SK-N-SH treated with all-trans-retinoic acid at 6 μM for 48 hours (cell line): ENCODE data around the gene NTN3.

ENCODE experiments used
- ATAC-seq: fragments of 200-7000 bp; cut with Tn5 transposase; 3 replicates; pipeline ENCODE4 v1.9.1; 2020; ENCODE audit warnings: mild to moderate bottlenecking, moderate library complexity
- CREB5 ChIP-seq: fragments of 250-450 bp; sonication (Bioruptor Pico); IDR thresholded peaks from 2 replicates; pipeline ENCODE4 v1.5.1; 2020; ENCODE audit warnings: low read depth, mild to moderate bottlenecking, moderate library complexity
- CSDC2 ChIP-seq: fragments of 250-450 bp; sonication (Bioruptor Pico); IDR thresholded peaks from 2 replicates; pipeline ENCODE4 v1.5.0; 2020; ENCODE audit warnings: mild to moderate bottlenecking, moderate library complexity
- CSRNP3 ChIP-seq: fragments of 250-450 bp; sonication (Bioruptor Pico); IDR thresholded peaks from 2 replicates; pipeline ENCODE4 v1.5.1; 2021; ENCODE audit warnings: mild to moderate bottlenecking, moderate library complexity
- ESRRG ChIP-seq: fragments of 250-450 bp; sonication (Bioruptor Pico); IDR thresholded peaks from 2 replicates; pipeline ENCODE4 v1.6.1; 2021; ENCODE audit warnings: mild to moderate bottlenecking
- GLIS3 ChIP-seq: fragments of 250-450 bp; sonication (Bioruptor Pico); IDR thresholded peaks from 2 replicates; pipeline ENCODE4 v1.5.0; 2020; ENCODE audit warnings: mild to moderate bottlenecking, moderate library complexity
- ISL1 ChIP-seq: fragments of 250-450 bp; sonication (Bioruptor Pico); IDR thresholded peaks from 2 replicates; pipeline ENCODE4 v2.1.2; 2022; ENCODE audit warnings: mild to moderate bottlenecking, moderate library complexity
- OSR1 ChIP-seq: fragments of 250-450 bp; sonication (Bioruptor Pico); IDR thresholded peaks from 2 replicates; pipeline ENCODE4 v1.8.0; 2022; ENCODE audit warnings: moderate library complexity, mild to moderate bottlenecking, inconsistent platforms
- PPARA ChIP-seq: fragments of 250-450 bp; sonication (Bioruptor Pico); IDR thresholded peaks from 2 replicates; pipeline ENCODE4 v1.5.0; 2020; ENCODE audit warnings: mild to moderate bottlenecking, borderline replicate concordance
- RARB ChIP-seq: fragments of 250-450 bp; sonication (Bioruptor Pico); IDR thresholded peaks from 2 replicates; pipeline ENCODE4 v1.8.0; 2021; ENCODE audit warnings: mild to moderate bottlenecking, moderate library complexity
- SNAI2 ChIP-seq: fragments of 250-450 bp; sonication (Bioruptor Pico); IDR thresholded peaks from 2 replicates; pipeline ENCODE4 v1.5.0; 2020; ENCODE audit warnings: mild to moderate bottlenecking, moderate library complexity
- TOX ChIP-seq: fragments of 250-450 bp; sonication (Bioruptor Pico); IDR thresholded peaks from 2 replicates; pipeline ENCODE4 v1.8.0; 2021; ENCODE audit warnings: mild to moderate bottlenecking, moderate library complexity, borderline replicate concordance
- TSHZ2 ChIP-seq: fragments of 250-450 bp; sonication (Bioruptor Pico); IDR thresholded peaks from 2 replicates; pipeline ENCODE4 v1.5.0; 2020; ENCODE audit warnings: mild to moderate bottlenecking, moderate library complexity
- ZC3H10 ChIP-seq: fragments of 250-450 bp; sonication (Bioruptor Pico); IDR thresholded peaks from 2 replicates; pipeline ENCODE4 v1.5.1; 2021; ENCODE audit warnings: mild to moderate bottlenecking, moderate library complexity
- ZFP3 ChIP-seq: fragments of 250-450 bp; sonication (Bioruptor Pico); IDR thresholded peaks from 2 replicates; pipeline ENCODE4 v1.5.0; 2020; ENCODE audit warnings: mild to moderate bottlenecking, moderate library complexity
- ZNF565 ChIP-seq: fragments of 450-650 bp; formaldehyde crosslinking; conservative IDR thresholded peaks from 2 replicates; pipeline ENCODE4 v1.5.0; 2020; ENCODE audit warnings: low read depth, mild to moderate bottlenecking, moderate library complexity
- ZNF70 ChIP-seq: fragments of 450-650 bp; formaldehyde crosslinking; IDR thresholded peaks from 2 replicates; pipeline ENCODE4 v1.5.0; 2020; ENCODE audit warnings: mild to moderate bottlenecking, moderate library complexity
- ZNF8 ChIP-seq: fragments of 450-650 bp; formaldehyde crosslinking; IDR thresholded peaks from 2 replicates; pipeline ENCODE4 v1.5.0; 2020; ENCODE audit warnings: mild to moderate bottlenecking, moderate library complexity
- TF ChIP-seq, protein P1 (sequence below): fragments of 250-450 bp; sonication (Bioruptor Pico); IDR thresholded peaks from 2 replicates; pipeline ENCODE4 v1.8.0; 2021; ENCODE audit warnings: low read depth, mild to moderate bottlenecking, moderate library complexity, borderline replicate concordance

NTN3 gene

DNA sequence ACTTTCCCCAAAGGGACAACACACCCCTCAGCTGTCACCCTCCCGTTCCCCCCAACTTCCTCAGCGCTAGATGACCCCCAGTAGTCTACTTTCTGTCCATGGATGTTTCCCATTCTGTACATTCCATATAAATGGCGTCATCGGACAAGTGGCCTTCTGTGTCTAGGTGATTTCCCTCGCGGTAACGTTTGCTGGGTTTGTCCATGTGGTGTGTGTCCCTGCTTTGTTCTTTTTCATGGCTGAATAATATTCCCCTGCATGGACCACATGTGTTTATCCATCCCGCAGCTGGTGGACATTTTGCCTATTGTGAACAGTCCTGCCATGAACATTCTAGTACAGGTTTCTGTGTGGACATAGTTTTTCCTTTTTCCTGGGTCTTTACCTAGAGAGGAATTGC lies 18.4 kb upstream of the NTN3 start:
- no peak for ATAC-seq
- TF ChIP-seq ZC3H10 (CRISPR knock-in tag) (no peak), RARB (CRISPR knock-in tag) (no peak), ZNF70 (CRISPR knock-in tag) (no peak), OSR1 (CRISPR knock-in tag) (no peak), CREB5 (CRISPR knock-in tag) (no peak), TOX (no peak)

- ATAC-seq, result no peak
- no peak for TF ChIP-seq ZNF565
- TF ChIP-seq TSHZ2 (CRISPR knock-in tag), result no peak
- no peak for TF ChIP-seq CREB5 (CRISPR knock-in tag)
- TF ChIP-seq ZC3H10 (CRISPR knock-in tag), result no peak
- TF ChIP-seq SNAI2, result no peak
- TF ChIP-seq ESRRG (CRISPR knock-in tag), result no peak
Measured at GRCh38 chr16:2455081-2455845, 15.8 kb upstream of the NTN3 start.

GRCh38 chr16:2456551-2457153 lies 14.4 kb upstream of the NTN3 start:
- no peak for TF ChIP-seq CSDC2 (CRISPR knock-in tag)
- TF ChIP-seq TSHZ2 (CRISPR knock-in tag), result no peak
- TF ChIP-seq OSR1 (CRISPR knock-in tag), result no peak
- TF ChIP-seq PPARA (CRISPR knock-in tag), result no peak
- no peak for TF ChIP-seq ZNF8
- TF ChIP-seq ZNF70 (CRISPR knock-in tag), result no peak
- TF ChIP-seq ZFP3 (CRISPR knock-in tag), result no peak
- TF ChIP-seq ISL1, result no peak
- no peak for ATAC-seq

DNA sequence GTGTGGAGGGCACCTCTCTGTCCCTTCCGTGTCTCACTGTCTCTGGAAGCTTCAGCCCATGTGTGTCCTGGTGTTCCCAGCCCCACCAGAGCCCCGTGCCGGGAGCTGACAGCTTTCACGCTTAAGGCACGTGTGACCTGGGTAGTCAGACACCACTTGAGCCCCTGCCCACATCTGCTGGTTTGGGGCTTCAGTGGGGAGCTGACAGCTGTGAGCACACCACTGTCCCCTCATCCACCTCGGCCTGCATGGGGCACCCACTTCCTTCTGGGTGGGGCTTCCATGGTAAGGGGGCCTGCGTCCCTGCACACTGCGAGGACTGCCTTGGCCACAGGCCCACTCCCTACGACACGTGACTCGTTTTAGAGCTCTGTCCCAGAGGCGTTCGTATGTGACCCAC lies 13.8 kb upstream of the NTN3 start:
- ATAC-seq, result no peak
- TF ChIP-seq CSRNP3 (no peak), CREB5 (CRISPR knock-in tag) (no peak), PPARA (CRISPR knock-in tag) (no peak), ZC3H10 (CRISPR knock-in tag) (no peak), ZFP3 (CRISPR knock-in tag) (no peak), GLIS3 (no peak), TSHZ2 (CRISPR knock-in tag) (no peak), CSDC2 (CRISPR knock-in tag) (no peak), RARB (CRISPR knock-in tag) (no peak)
- TF ChIP-seq, protein P1, sequence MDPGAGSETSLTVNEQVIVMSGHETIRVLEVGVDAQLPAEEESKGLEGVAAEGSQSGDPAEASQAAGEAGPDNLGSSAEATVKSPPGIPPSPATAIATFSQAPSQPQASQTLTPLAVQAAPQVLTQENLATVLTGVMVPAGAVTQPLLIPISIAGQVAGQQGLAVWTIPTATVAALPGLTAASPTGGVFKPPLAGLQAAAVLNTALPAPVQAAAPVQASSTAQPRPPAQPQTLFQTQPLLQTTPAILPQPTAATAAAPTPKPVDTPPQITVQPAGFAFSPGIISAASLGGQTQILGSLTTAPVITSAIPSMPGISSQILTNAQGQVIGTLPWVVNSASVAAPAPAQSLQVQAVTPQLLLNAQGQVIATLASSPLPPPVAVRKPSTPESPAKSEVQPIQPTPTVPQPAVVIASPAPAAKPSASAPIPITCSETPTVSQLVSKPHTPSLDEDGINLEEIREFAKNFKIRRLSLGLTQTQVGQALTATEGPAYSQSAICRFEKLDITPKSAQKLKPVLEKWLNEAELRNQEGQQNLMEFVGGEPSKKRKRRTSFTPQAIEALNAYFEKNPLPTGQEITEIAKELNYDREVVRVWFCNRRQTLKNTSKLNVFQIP (CRISPR knock-in tag), result no peak
